Lower lobe of right lung (tissue), 2 donors: ENCODE data around the gene NFATC2. TPM values are rescaled to one million over a fixed set of nuclear protein-coding genes. Genes with fewer than 3 reads are reported as not detected.

ENCODE experiments used
- ATAC-seq, 2 donors: fragments of 200-7000 bp; cut with Tn5 transposase; one replicate each; pipeline ENCODE4 v1.9.1; 2020 to 2022; ENCODE audit warnings: mild to moderate bottlenecking in 2 of 2, moderate library complexity in 2 of 2
- DNase-seq: peaks from one replicate; pipeline ENCODE4 v3.0.0-alpha.2; 2020
- H3K27ac ChIP-seq: fragments of 200-600 bp; one replicate; pipeline ENCODE4 v1.8.0; 2022
- H3K27me3 ChIP-seq: fragments of 200-600 bp; one replicate; pipeline ENCODE4 v1.8.0; 2022; ENCODE audit warnings: low read depth
- H3K36me3 ChIP-seq: fragments of 200-600 bp; one replicate; pipeline ENCODE4 v1.8.0; 2022; ENCODE audit warnings: mild to moderate bottlenecking
- H3K4me1 ChIP-seq: fragments of 200-600 bp; one replicate; pipeline ENCODE4 v1.8.0; 2022
- H3K4me3 ChIP-seq: fragments of 200-600 bp; one replicate; pipeline ENCODE4 v1.8.0; 2022; ENCODE audit warnings: mild to moderate bottlenecking
- H3K9me3 ChIP-seq: fragments of 200-600 bp; one replicate; pipeline ENCODE4 v1.8.0; 2022
- intact Hi-C: fragments of 100-400 bp; cut with DNase I; formaldehyde crosslinking; loops from one replicate; pipeline ENCODE4 v1.11.0; 2022
- total RNA-seq: library from RNA; stranded (reverse); fragmentation: NEBNext Ultra II Directional; extraction: Animal tissue kit (Norgen Biotek cat#: 25700); gene quantifications from one replicate; pipeline ENCODE4 v1.2.1, GENCODE V29; 2021
- TF ChIP-seq, protein P1 (sequence below): fragments of 200-600 bp; IDR thresholded peaks from one replicate; pipeline ENCODE4 v1.8.0; 2022; ENCODE audit warnings: antibody characterized with exemption, mild to moderate bottlenecking
- donor health status: DM: no; HTN: yes; CAD: no; lungs with severe emphysema.

Gene NFATC2
- total RNA-seq, 1 donor from 2014 or later: 6.6 TPM

DNA sequence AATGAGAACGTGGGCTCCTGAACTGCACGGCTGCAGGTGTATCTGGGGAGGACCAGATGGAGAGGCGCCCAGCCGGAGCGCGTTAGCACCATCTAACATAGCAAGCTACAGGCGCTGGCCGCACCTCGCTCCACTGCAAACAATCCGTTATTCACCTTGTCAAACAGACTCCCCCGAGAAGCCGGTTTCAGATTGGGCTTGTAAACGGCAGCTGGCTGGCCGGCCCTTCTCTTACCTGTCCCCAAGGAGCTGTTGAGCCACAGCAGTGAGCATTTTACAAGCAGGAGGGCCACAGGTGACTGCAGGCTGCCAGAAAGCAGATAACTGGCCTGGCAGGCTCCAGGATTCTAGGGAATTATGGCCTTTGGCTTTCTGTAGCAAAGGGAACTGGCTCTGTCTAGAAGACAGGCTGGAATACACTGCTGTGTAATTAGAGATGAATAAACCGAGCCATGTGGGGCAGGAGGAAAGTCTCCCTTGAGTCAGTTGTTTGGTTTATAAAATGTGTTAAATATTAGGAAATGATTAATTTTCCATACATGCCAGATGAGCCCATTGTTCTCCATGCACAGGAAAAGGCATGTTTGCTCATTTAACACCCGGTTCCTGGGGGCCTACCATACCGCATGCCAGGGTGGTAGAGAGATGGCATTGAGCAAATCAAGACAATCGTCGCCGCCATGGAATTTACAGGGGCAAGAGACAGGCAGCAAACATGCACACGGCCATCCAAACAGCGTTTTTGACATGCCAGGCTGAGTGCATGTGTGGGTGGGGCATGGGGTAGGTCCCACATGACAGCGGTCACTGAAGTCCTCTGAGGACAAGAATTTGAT lies 159.3 kb downstream of the NFATC2 start:
- no peaks in the 10 kb centered on the region for H3K27me3 ChIP-seq
- no peak for ATAC-seq

DNA sequence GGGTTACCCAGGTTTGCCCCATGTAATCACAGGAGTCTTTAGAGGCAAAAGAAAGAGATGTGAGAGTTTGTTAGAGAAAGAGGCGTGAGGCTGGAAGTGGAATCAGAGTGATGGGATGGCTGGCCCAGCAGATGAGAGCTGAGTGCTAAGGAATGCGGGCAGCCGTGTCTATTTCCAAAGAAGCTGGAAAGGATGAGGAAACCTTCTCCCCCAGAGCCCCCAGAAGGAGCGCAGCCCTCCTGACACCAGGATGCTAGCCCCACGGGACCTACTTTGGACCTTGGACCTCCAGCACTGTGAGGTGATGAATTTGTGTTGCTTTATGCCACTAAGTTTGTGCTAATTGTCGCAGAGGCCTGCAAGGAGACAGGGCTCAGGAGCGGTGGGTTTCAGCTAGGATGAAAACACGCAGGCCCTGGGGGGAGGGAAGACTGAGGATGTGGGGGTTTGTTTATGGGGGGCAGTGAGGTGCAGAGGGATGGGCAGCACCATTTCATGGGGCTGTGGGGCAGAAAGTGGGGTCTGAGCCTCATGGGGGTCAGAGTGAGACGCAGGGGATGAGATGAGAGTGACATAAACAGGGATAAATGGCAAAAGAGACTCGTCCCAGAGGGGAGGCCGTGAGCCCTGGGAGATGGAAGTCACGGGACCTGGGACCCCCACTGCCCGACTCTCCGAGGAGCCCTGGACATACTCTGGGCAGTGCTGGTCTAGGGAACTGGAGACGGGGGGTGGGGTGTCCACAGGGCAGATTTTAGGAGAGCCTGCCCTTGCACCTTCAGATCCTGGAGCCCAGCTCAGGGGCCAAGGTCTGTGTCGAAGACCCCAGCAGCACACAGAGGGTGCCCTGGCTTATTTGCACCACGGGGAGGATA lies 160.2 kb downstream of the NFATC2 start:
- Histone ChIP-seq H3K4me1 (peaks cover 5% of the 10 kb centered on the region), H3K27me3 (no peaks in the 10 kb centered on the region), H3K36me3 (no peaks in the 10 kb centered on the region), H3K9me3 (no peaks in the 10 kb centered on the region), H3K27ac (no peak overlapping the region), H3K4me3 (no peak overlapping the region)
- intact Hi-C loops: no loop called here
- DNase-seq (no peak), ATAC-seq (no peak)
- TF ChIP-seq, protein P1, sequence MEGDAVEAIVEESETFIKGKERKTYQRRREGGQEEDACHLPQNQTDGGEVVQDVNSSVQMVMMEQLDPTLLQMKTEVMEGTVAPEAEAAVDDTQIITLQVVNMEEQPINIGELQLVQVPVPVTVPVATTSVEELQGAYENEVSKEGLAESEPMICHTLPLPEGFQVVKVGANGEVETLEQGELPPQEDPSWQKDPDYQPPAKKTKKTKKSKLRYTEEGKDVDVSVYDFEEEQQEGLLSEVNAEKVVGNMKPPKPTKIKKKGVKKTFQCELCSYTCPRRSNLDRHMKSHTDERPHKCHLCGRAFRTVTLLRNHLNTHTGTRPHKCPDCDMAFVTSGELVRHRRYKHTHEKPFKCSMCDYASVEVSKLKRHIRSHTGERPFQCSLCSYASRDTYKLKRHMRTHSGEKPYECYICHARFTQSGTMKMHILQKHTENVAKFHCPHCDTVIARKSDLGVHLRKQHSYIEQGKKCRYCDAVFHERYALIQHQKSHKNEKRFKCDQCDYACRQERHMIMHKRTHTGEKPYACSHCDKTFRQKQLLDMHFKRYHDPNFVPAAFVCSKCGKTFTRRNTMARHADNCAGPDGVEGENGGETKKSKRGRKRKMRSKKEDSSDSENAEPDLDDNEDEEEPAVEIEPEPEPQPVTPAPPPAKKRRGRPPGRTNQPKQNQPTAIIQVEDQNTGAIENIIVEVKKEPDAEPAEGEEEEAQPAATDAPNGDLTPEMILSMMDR: no peak

More for the DNA sequence above, 159.3 kb downstream of the NFATC2 start:
- TF ChIP-seq, protein P1: no peak
- no peak overlapping the region for H3K4me3 ChIP-seq
- peaks cover 5% of the 10 kb centered on the region for H3K4me1 ChIP-seq
- intact Hi-C loops: no loop called here
- H3K36me3 ChIP-seq: no peaks in the 10 kb centered on the region
- no peak overlapping the region for H3K27ac ChIP-seq
- no peaks in the 10 kb centered on the region for H3K9me3 ChIP-seq
- DNase-seq: no peak

DNA sequence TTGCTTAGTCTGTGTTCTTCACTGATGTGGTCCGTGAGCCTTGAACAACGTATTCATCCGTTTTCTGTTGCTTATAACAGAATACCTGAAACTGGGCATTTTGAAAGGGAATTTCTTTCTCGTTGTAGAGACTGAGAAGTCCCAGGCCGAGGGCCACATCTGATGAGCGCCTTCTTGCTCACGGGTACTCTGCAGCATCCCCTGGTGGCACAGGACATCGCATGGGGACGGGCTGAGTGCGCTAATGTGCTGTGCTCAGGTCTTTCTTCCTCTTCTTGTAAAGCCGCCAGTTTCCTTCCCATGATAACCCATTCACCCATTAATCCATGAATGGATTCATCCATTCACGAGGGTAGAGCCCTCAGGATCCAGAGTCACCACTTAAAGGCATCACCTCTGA lies 161.0 kb downstream of the NFATC2 start:
- intact Hi-C loops: no loop called here

DNA sequence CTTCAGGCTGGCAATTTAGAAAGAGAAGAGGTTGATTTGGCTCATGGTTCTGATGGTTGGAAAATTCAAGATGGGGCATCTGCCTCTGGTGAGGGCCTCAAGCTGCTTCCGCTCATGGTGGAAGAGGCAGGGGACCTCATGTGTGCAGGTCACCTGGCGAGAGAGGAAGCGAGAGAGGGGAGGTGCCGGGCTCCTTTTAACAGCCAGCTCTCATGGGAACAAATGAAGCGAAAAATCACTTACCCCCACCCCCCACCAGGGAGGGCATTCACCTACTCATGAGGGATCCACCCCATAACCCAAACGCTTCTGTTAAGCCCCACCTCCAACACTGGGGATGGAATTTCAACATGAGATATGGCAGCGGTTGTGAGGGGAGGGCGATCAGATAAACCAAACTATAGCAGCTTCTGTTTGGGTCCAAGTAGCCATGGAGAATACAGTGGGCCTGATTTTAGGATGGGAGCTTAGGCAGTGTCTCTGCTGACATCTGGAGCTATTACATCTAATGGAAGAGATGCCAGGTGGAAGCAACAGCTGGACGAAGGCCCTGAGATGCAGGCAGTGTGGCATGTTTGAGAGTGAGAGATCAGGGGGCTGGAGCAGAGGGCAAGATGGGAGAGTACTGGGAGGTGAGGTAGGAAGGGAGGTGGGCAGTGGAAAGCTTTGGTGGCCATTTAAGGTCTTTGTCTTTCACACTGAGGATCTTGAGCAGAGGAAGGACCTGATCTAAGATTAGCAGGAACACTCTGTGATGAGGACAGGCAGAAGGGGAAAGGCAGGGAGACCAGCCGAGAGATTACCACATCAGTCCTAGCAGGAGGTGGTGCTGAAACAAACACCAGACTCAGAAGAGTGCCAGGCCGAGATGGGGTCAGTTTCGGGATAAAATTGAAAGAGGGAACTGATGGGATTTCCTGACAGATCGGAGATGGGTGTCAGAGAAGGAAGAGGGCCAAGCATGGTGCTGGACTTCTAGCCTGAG lies 161.8 kb downstream of the NFATC2 start:
- no peak overlapping the region for H3K4me3 ChIP-seq
- H3K27me3 ChIP-seq: no peaks in the 10 kb centered on the region
- ATAC-seq (no peak), DNase-seq (no peak)
- H3K36me3 ChIP-seq: no peaks in the 10 kb centered on the region
- no peak overlapping the region for H3K27ac ChIP-seq
- intact Hi-C loops: no loop called here
- no peaks in the 10 kb centered on the region for H3K9me3 ChIP-seq
- TF ChIP-seq, protein P1: no peak
- no peaks in the 10 kb centered on the region for H3K4me1 ChIP-seq

More for the DNA sequence above, 161.0 kb downstream of the NFATC2 start:
- H3K27ac ChIP-seq: no peak overlapping the region
- TF ChIP-seq, protein P1: no peak
- H3K4me1 ChIP-seq: peaks cover 5% of the 10 kb centered on the region
- H3K36me3 ChIP-seq: no peaks in the 10 kb centered on the region
- DNase-seq (no peak), ATAC-seq (no peak)
- H3K4me3 ChIP-seq: no peak overlapping the region
- no peaks in the 10 kb centered on the region for H3K27me3 ChIP-seq
- no peaks in the 10 kb centered on the region for H3K9me3 ChIP-seq
